ENCODE measurements around the gene NMU. TPM values are rescaled to one million over a fixed set of nuclear protein-coding genes. Genes with fewer than 3 reads are reported as not detected.
A peak's percentile ranks its signal among the peaks of the same experiment; 100 is the strongest.
"Not testable (repeated sequence)": the region's sequence is repeated elsewhere in the genome, so short reads cannot be mapped to it uniquely, and the experiment has no call there.

NMU gene
- total and polyA plus RNA-seq, 10 of the 15 experiments (the other 5 are each of a cell fraction or from before 2014, with no cell fraction given): 0.33 TPM; not detected in 9

GRCh38 chr4:55588160-55588559 lies 47.9 kb downstream of the NMU start:
- BruUV-seq (replicated peaks): no TSS peak
- TF ChIP-seq ZSCAN29 (IDR thresholded peaks at IDR 0.05) (no peak), POLR2AphosphoS5 (IDR thresholded peaks at IDR 0.05; ENCODE audit: low read length) (no peak)
- Histone ChIP-seq H2AFZ (ENCODE audit: control insufficient read depth, low read depth, low read length) (no peak overlapping the region), H3K36me3 (ENCODE audit: control insufficient read depth in 2 of 2, insufficient read depth in 2 of 2, low read length in 1 of 2) (no peaks in the 10 kb centered on the region), H3K4me3 (no peak overlapping the region), H3K4me1 (ENCODE audit: control insufficient read depth, insufficient read depth, low read length) (no peaks in the 10 kb centered on the region), H3K27ac (ENCODE audit: control insufficient read depth, insufficient read depth) (no peak overlapping the region), H3K79me2 (ENCODE audit: control insufficient read depth, insufficient read depth, low read length) (no peaks in the 10 kb centered on the region), H3K4me2 (ENCODE audit: control insufficient read depth, insufficient read depth) (no peak overlapping the region), H3K9me3 (replicated peaks; ENCODE audit: control insufficient read depth, insufficient read depth, low read length) (no peaks in the 10 kb centered on the region), H4K20me1 (ENCODE audit: control insufficient read depth, insufficient read depth) (no peaks in the 10 kb centered on the region), H3K27me3 (replicated peaks in 1 of 2; ENCODE audit: control insufficient read depth in 2 of 2, insufficient read depth in 2 of 2, low read length in 1 of 2) (no peaks in the 10 kb centered on the region), H3K9ac (ENCODE audit: control insufficient read depth, insufficient read depth, low read length) (no peak overlapping the region)
- 47% methylated on average over 2 of the region's 2 CpGs for WGBS (ENCODE audit: insufficient coverage, insufficient replicate concordance, low lambda C conversion rate, missing lambda C conversion rate)
- FAIRE-seq (no peak), ATAC-seq (no peak), DNase-seq (ENCODE audit: low read depth, low spot score) (no peak)
- ChIA-PET CTCF (no interaction called here), POLR2A (no interaction called here), RAD21 (ENCODE audit: unreplicated experiment) (no interaction called here), SMC1A (ENCODE audit: uncharacterized antibody, unreplicated experiment) (no interaction called here)
- in situ Hi-C loops (cut with MboI) (no loop called here), intact Hi-C loops (cut with micrococcal nuclease; ENCODE audit: unreplicated experiment) (no loop called here)

DNA sequence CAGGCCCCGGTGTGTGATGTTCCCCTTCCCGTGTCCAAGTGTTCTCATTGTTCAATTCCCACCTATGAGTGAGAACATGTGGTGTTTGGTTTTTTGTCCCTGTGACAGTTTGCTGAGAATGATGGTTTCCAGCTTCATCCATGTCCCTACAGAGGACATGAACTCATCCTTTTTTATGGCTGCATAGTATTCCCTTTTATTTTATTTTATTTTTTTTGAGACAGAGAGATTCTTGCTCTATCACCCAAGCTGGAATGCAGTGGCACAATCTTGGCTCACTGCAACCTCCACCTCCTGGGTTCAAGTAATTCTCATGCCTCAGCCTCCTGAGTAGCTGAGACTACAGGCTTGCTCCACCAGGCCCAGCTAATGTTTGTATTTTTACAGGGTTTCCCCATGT lies 53.3 kb downstream of the NMU start:
- peak; percentile 100 for FAIRE-seq

More for the DNA sequence above, 53.3 kb downstream of the NMU start:
- H3K27me3 ChIP-seq (replicated peaks in 1 of 2; ENCODE audit: control insufficient read depth in 2 of 2, insufficient read depth in 2 of 2, low read length in 1 of 2); H4K20me1 ChIP-seq (ENCODE audit: control insufficient read depth, insufficient read depth); H3K9me3 ChIP-seq (replicated peaks; ENCODE audit: control insufficient read depth, insufficient read depth, low read length); DNase-seq (ENCODE audit: low read depth, low spot score); H3K36me3 ChIP-seq (ENCODE audit: control insufficient read depth in 2 of 2, insufficient read depth in 2 of 2, low read length in 1 of 2); H3K4me1 ChIP-seq (ENCODE audit: control insufficient read depth, insufficient read depth, low read length); H3K9ac ChIP-seq (ENCODE audit: control insufficient read depth, insufficient read depth, low read length); RAD21 ChIA-PET (ENCODE audit: unreplicated experiment); H3K4me3 ChIP-seq; POLR2A ChIA-PET; in situ Hi-C loops (cut with MboI); SMC1A ChIA-PET (ENCODE audit: uncharacterized antibody, unreplicated experiment); H3K27ac ChIP-seq (ENCODE audit: control insufficient read depth, insufficient read depth); H3K79me2 ChIP-seq (ENCODE audit: control insufficient read depth, insufficient read depth, low read length); H3K4me2 ChIP-seq (ENCODE audit: control insufficient read depth, insufficient read depth); H2AFZ ChIP-seq (ENCODE audit: control insufficient read depth, low read depth, low read length); BruUV-seq (replicated peaks); intact Hi-C loops (cut with micrococcal nuclease; ENCODE audit: unreplicated experiment); ATAC-seq: not testable (repeated sequence)
- WGBS (ENCODE audit: insufficient coverage, insufficient replicate concordance, low lambda C conversion rate, missing lambda C conversion rate): 40% methylated on average over 1 of the region's 2 CpGs
- CTCF ChIA-PET: interaction anchor here (1.3 kb wide), 1 partner anchor 11 kb away, joined by 5 read pairs; no protein-coding TSS in a partner anchor

Data from GM12878 (cell line).